ENCODE results near the gene SPANXD.
A peak's percentile ranks its signal among the peaks of the same experiment; 100 is the strongest.
"Not testable (repeated sequence)": the region's sequence is repeated elsewhere in the genome, so short reads cannot be mapped to it uniquely, and the experiment has no call there.

Gene SPANXD

GRCh38 chrX:141698639-141699038 is at the start of gene SPANXD:
TSS of gene SPANXD (minus strand) at chrX:141698739. CDS start at chrX:141698405, 334 bp downstream.
- not testable (repeated sequence) for DNase-seq

GRCh38 chrX:141742666-141743065 is 44.1 kb upstream of the SPANXD start:
- no peak for DNase-seq

- DNase-seq, result no peak
Observed at GRCh38 chrX:141736656-141737055, 38.1 kb upstream of the SPANXD start.

GRCh38 chrX:141733371-141733770 is 34.8 kb upstream of the SPANXD start:
- DNase-seq, result no peak

- no peak for DNase-seq
Observed at GRCh38 chrX:141732031-141732430, 33.5 kb upstream of the SPANXD start.

- no peak for DNase-seq
Observed at GRCh38 chrX:141724186-141724585, 25.6 kb upstream of the SPANXD start.

GRCh38 chrX:141714680-141715079 is 16.1 kb upstream of the SPANXD start:
- DNase-seq, result no peak

- DNase-seq, result no peak
Observed at GRCh38 chrX:141701072-141701471, 2.5 kb upstream of the SPANXD start.

GRCh38 chrX:141673946-141674345 is 24.6 kb downstream of the SPANXD start:
- no peak for DNase-seq

GRCh38 chrX:141669689-141670088 is 28.9 kb downstream of the SPANXD start:
- peak; percentile 25 for DNase-seq

GRCh38 chrX:141668371-141668770 is 30.2 kb downstream of the SPANXD start:
- no peak for DNase-seq

GRCh38 chrX:141662781-141663180 is 35.8 kb downstream of the SPANXD start:
- DNase-seq, result no peak

GRCh38 chrX:141652286-141652685 is 46.3 kb downstream of the SPANXD start:
- DNase-seq, result no peak

Measured in NCI-H1105 treated with DMSO at 0.1 percent for 48 hours (cell line).